Body of pancreas (tissue), 4 donors: ENCODE measurements around the gene GPS2. TPM values are rescaled to one million over a fixed set of nuclear protein-coding genes. Genes with fewer than 3 reads are reported as not detected.
A peak's percentile ranks its signal among the peaks of the same experiment; 100 is the strongest.

ENCODE experiments used
- ATAC-seq: fragments of 150-250 bp; one replicate; pipeline ENCODE4 v1.9.1; 2016
- DNase-seq, 4 donors: peaks; one replicate each; pipeline ENCODE4 v3.0.0-alpha.2; 2019
- H3K27ac ChIP-seq, 4 donors: fragments of 200-600 bp; sonication (generic); 1 replicate in 3 of 4; 2 replicates in 1 of 4; pipeline versions ENCODE4 v1.5.1 to v1.6.1; 2016 to 2019; ENCODE audit warnings: mild to moderate bottlenecking in 1 of 4, mixed read lengths in 1 of 4, moderate library complexity in 1 of 4
- H3K27me3 ChIP-seq, 2 donors: fragments of 200-600 bp; sonication (generic); one replicate each; pipeline ENCODE4 v1.6.0; 2016; ENCODE audit warnings: mild to moderate bottlenecking in 1 of 2
- H3K36me3 ChIP-seq, 2 donors: fragments of 200-600 bp; sonication (generic); replicated peaks in 1 of 2; 2 replicates each; pipeline ENCODE4 v1.5.1; 2016; ENCODE audit warnings: low read depth in 2 of 2; ENCODE audit not compliant: insufficient read depth in 1 of 2
- H3K4me1 ChIP-seq: fragments of 200-600 bp; sonication (generic); one replicate; pipeline ENCODE4 v1.6.0; 2016
- H3K4me3 ChIP-seq, 2 donors: fragments of 200-600 bp; sonication (generic); 1 replicate in 1 of 2; 2 replicates in 1 of 2; pipeline ENCODE4 v1.5.1; 2016 to 2019
- H3K9me3 ChIP-seq, 3 donors: fragments of 200-600 bp; sonication (generic); 1 replicate in 2 of 3; 2 replicates in 1 of 3; pipeline ENCODE4 v1.5.1; 2016
- POLR2A ChIP-seq, 3 donors: fragments of 450-650 bp; IDR thresholded peaks; one replicate each; pipeline ENCODE4 v1.6.1; 2016; ENCODE audit warnings: antibody characterized with exemption in 3 of 3, mild to moderate bottlenecking in 2 of 3
- WGBS, 2 donors: methylation state at CpG; one replicate each; pipeline ENCODE4 v1.1.5; 2017; 5-methylcytosine and 5-hydroxymethylcytosine counted together
- intact Hi-C: fragments of 100-400 bp; cut with DNase I; formaldehyde crosslinking; loops from one replicate; pipeline ENCODE4 v1.15.1; 2023
- total RNA-seq, 2 donors: library from RNA; depleted of rRNA; stranded (reverse); fragments of >200 nt; gene quantifications; one replicate each; pipeline ENCODE4 v1.1.0, GENCODE V29; 2016
- TF ChIP-seq, protein P1 (sequence below), 7 experiments: fragments of 450-650 bp in 4 of 7; fragments of 200-600 bp in 3 of 7; sonication (generic) in 3 of 7; IDR thresholded peaks; one replicate each; pipeline ENCODE4 v1.5.1; 2016 to 2019; ENCODE audit warnings: antibody characterized with exemption in 7 of 7

The GPS2 gene
- total RNA-seq, 2 donors from 2014 or later, result 71.9 to 75.8 TPM

GRCh38 chr17:7281074-7281952 lies 33.8 kb downstream of the GPS2 start, which contains the start of gene SLC2A4:
SLC2A4 (plus strand) TSS chr17:7281718; CDS start chr17:7281935, 217 bp downstream.
- Histone ChIP-seq H3K4me3 (no peak within 1 kb of the TSS), H3K4me1 (peaks cover 24% of the 10 kb centered on the region), H3K27ac (peak within 1 kb of the TSS; percentile 42 to 79 (median 70)), H3K27me3 (no peaks in the 10 kb centered on the region), H3K36me3 (no peaks in the 10 kb centered on the region), H3K9me3 (no peaks in the 10 kb centered on the region)
- intact Hi-C loops, result loop anchor here (10.0 kb wide), 1 partner anchor 217 kb away; no protein-coding TSS in a partner anchor
- TF ChIP-seq, protein P1, sequence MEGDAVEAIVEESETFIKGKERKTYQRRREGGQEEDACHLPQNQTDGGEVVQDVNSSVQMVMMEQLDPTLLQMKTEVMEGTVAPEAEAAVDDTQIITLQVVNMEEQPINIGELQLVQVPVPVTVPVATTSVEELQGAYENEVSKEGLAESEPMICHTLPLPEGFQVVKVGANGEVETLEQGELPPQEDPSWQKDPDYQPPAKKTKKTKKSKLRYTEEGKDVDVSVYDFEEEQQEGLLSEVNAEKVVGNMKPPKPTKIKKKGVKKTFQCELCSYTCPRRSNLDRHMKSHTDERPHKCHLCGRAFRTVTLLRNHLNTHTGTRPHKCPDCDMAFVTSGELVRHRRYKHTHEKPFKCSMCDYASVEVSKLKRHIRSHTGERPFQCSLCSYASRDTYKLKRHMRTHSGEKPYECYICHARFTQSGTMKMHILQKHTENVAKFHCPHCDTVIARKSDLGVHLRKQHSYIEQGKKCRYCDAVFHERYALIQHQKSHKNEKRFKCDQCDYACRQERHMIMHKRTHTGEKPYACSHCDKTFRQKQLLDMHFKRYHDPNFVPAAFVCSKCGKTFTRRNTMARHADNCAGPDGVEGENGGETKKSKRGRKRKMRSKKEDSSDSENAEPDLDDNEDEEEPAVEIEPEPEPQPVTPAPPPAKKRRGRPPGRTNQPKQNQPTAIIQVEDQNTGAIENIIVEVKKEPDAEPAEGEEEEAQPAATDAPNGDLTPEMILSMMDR (IDR thresholded peaks at IDR 0.05), result no peak
- TF ChIP-seq POLR2A (IDR thresholded peaks at IDR 0.05), result no peak
- DNase-seq (peak; percentile 93 to 97 (median 95)), ATAC-seq (peak; percentile 89)
- WGBS, 2 donors, result 0 to 3% methylated on average over 14 to 71 of the region's 71 CpGs

DNA sequence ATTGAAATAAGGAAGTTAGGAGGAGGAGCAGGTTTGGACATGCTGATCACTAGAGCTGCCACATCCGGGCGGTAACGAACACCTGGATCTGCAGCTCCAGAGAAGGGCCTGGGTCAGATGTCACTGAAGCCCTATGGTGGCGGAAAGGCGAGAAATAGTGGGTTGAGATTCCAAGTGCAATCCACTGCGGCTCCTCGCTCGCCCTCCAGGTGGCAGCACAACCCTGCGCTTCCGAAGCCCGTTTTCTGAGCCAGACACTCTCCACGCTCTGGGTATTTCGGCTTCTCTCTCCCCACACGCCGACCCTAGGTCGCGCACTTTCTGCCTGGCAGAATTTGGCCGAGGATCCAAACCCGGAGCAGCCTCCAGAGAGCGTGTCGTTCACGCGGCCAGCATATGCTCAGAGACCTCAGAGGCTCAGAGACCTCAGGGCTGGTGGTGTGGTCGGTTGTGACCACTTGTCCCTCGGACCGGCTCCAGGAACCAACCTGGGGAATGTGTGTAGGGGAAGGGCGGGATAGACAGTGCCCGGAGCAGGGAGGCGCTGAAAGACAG lies 34.6 kb downstream of the GPS2 start:
- WGBS, 2 donors, result 0 to 1% methylated on average over 17 to 29 of the region's 29 CpGs
- Histone ChIP-seq H3K4me1 (peaks cover 24% of the 10 kb centered on the region), H3K4me3 (no peak overlapping the region), H3K36me3 (no peaks in the 10 kb centered on the region), H3K9me3 (no peaks in the 10 kb centered on the region), H3K27ac (peak overlapping the region; percentile 42 to 79 (median 70)), H3K27me3 (no peaks in the 10 kb centered on the region)
- peak; percentile 85 for ATAC-seq
- TF ChIP-seq, protein P1 (IDR thresholded peaks at IDR 0.05), result peak; percentile 82 to 98 (median 97)
- TF ChIP-seq POLR2A (IDR thresholded peaks at IDR 0.05), result no peak
- peak; percentile 84 to 88 (median 86) for DNase-seq
- intact Hi-C loops, result loop anchor here (10.0 kb wide), 1 partner anchor 216 kb away; no protein-coding TSS in a partner anchor

DNA sequence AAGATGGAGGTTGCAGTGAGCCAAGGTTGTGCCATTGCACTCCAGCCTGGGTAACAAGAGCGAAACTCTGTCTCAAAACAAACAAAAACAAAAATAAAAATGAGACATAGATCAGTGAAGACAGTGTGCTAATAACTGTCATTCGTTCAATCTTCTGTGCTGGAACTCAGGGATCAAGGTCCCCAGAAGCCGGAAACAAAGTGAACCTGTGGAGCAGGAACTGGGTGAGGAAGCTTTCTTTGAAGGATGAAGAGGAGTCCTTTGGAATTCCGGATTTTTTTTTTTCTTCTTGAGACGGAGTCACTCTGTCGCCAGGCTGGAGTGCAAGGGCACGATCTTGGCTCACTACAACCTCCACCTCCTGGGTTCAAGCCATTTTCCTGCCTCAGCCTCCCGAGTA lies 35.7 kb downstream of the GPS2 start:
- no peaks in the 10 kb centered on the region for H3K9me3 ChIP-seq
- no peaks in the 10 kb centered on the region for H3K36me3 ChIP-seq
- H3K27ac ChIP-seq, result no peak overlapping the region
- intact Hi-C loops, result no loop called here
- TF ChIP-seq, protein P1 (IDR thresholded peaks at IDR 0.05), result no peak
- no peak for TF ChIP-seq POLR2A (IDR thresholded peaks at IDR 0.05)
- ATAC-seq, result no peak
- H3K4me1 ChIP-seq, result peaks cover 24% of the 10 kb centered on the region
- no peaks in the 10 kb centered on the region for H3K27me3 ChIP-seq
- no peak for DNase-seq
- H3K4me3 ChIP-seq, result no peak overlapping the region
- 81 to 85% methylated on average over 8 of the region's 8 CpGs for WGBS, 2 donors

DNA sequence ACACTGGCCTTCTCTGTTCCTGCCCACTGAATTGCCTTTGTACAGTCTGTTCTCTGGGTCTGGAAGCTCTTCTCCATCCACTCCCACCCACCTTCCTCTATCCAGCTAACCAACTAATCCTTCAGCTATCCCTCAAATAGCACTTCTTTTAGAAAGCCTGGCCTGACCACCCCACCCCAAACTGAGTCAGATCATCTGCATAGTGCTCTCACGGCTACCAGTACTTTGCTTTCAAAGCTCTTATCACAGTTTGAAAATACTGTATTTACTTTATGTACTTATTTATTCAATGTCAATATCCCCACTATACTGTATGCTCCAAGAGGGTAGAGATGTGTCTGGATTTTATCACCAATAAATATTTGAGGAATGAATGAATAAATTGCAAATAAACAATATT lies 48.4 kb downstream of the GPS2 start:
- no peak for DNase-seq
- 15 to 39% methylated on average over 1 of the region's 1 CpG for WGBS, 2 donors
- Histone ChIP-seq H3K4me1 (peaks cover 11% of the 10 kb centered on the region), H3K9me3 (no peaks in the 10 kb centered on the region), H3K36me3 (no peaks in the 10 kb centered on the region), H3K27me3 (no peaks in the 10 kb centered on the region), H3K4me3 (no peak overlapping the region), H3K27ac (no peak overlapping the region)
- TF ChIP-seq POLR2A (IDR thresholded peaks at IDR 0.05), result no peak
- TF ChIP-seq, protein P1 (IDR thresholded peaks at IDR 0.05), result no peak
- intact Hi-C loops, result no loop called here
- ATAC-seq, result no peak
